ENCODE measurements around the gene ASB12.

ASB12 gene

DNA sequence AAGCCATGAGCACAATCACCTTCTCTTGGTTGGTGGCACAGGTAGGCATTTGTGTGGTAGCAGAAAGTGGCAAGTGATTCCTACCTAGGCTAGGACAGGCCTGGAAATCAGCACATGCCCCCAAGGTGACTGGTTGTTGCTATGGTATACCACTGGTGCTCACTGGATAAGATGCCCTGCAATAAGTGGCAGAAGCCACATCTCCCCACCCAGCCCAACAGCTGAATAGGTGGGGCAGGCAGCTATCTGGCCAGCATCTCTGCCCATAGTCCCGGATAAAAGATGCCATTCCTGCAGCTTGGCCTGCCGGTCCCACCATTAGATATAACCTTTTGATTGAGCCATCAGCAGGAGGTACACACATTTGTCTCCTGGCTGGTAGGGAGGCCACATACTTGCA lies 46.0 kb downstream of the ASB12 start:
- DNase-seq, result no peak

DNA sequence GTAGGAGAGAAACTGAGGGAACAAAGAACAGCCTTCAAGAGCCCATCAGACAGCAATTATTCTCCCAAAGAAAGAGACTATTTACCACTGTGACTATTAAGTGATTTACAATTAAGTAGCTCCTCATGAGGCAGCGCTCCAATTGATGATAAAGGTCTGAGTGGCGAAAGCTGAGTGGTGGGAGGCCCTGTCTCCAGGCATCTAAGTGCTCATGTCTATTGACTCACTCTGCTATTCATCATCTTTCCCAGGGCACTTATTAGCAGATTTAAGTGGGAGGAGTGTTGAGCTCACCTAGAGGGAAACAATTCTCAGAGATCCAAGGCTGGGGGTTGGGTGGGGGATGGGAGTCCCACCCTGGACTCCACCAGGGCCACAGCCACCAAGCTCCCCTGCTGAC lies 48.2 kb downstream of the ASB12 start:
- DNase-seq, result no peak

DNA sequence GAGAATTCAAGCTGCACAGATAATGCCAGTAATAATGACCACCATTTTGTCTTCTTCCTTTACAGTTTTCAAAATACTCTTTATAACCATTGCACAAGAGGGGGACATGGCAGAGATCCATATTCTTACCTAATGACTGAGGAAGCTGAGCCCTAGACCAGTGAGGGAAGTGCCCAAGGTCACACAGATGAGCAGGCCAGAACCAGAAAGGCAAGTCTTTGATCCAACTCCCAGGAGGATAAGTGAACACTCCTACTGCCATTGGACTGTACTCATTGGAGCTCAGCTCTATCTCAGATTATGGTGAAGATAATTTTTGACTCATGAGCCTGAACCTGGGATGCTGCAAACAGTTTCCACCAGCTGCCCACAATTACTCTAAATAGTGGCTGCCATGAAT lies 53.5 kb downstream of the ASB12 start:
- DNase-seq, result no peak

All from NCI-H1694 treated with DMSO at 0.1 percent for 48 hours (cell line).